ENCODE data around the gene BPIFB6. TPM values are rescaled to one million over a fixed set of nuclear protein-coding genes. Genes with fewer than 3 reads are reported as not detected.

The BPIFB6 gene
- polyA plus RNA-seq, 1 of the 3 experiments (the other 2 are of a cell fraction): not detected

- DNase-seq: no peak
- CTCF ChIA-PET: no interaction called here
- 8% methylated on average over 10 of the region's 12 CpGs for WGBS (ENCODE audit: low lambda C conversion rate)
These were observed 3.4 kb upstream of the BPIFB6 start for GRCh38 chr20:33027769-33028751.

More at GRCh38 chr20:33027769-33028751, 3.4 kb upstream of the BPIFB6 start:
- Histone ChIP-seq H3K9me2 (no peaks in the 10 kb centered on the region), H3K4me3 (ENCODE audit: low read depth in 2 of 2, low read length in 1 of 2) (no peak overlapping the region), H3K4me2 (no peak overlapping the region), H3F3A (replicated peaks; ENCODE audit: insufficient read depth) (no peaks in the 10 kb centered on the region), H3K4me1 (ENCODE audit: control insufficient read depth in 1 of 2, insufficient read depth in 2 of 2, low read depth in 1 of 2, low read length in 1 of 2) (no peaks in the 10 kb centered on the region), H3K79me2 (ENCODE audit: insufficient read depth) (no peaks in the 10 kb centered on the region), H3K27me3 (ENCODE audit: insufficient read depth) (peaks cover 6% of the 10 kb centered on the region; the same call in 1 of the 2 replicates), H3K9ac (no peak overlapping the region), H4K20me1 (ENCODE audit: insufficient read depth) (no peaks in the 10 kb centered on the region), H2AFZ (ENCODE audit: low read depth) (no peak overlapping the region), H3K36me3 (replicated peaks in 1 of 2; ENCODE audit: control insufficient read depth in 1 of 2, insufficient read depth in 2 of 2, low read length in 1 of 2) (no peaks in the 10 kb centered on the region), H3K27ac (ENCODE audit: low read depth in 2 of 2, low read length in 1 of 2) (no peak overlapping the region), H3K9me3 (no peaks in the 10 kb centered on the region)
- TF ChIP-seq TAF1 (IDR thresholded peaks at IDR 0.05; ENCODE audit: borderline replicate concordance, low read depth, low read length) (no peak), POLR2AphosphoS5 (IDR thresholded peaks at IDR 0.05; ENCODE audit: low read depth, low read length) (no peak), IRF3 (IDR thresholded peaks at IDR 0.05; ENCODE audit: low read depth, low read length) (no peak), EP300 (IDR thresholded peaks at IDR 0.05; ENCODE audit: borderline replicate concordance in 1 of 2, low read depth in 1 of 2, low read length in 1 of 2) (no peak), MEF2A (IDR thresholded peaks at IDR 0.05; ENCODE audit: borderline replicate concordance, low read depth) (no peak), PBX3 (IDR thresholded peaks at IDR 0.05) (no peak), YY1 (IDR thresholded peaks at IDR 0.05; ENCODE audit: low read depth) (no peak), FOXJ3 (CRISPR knock-in tag; IDR thresholded peaks at IDR 0.05) (no peak), REST (IDR thresholded peaks at IDR 0.05; ENCODE audit: low read depth, low read length) (no peak), EZH2phosphoT487 (IDR thresholded peaks at IDR 0.05; ENCODE audit: borderline replicate concordance, low read depth) (no peak), RCOR1 (IDR thresholded peaks at IDR 0.05; ENCODE audit: low read length) (no peak)
- POLR2A ChIA-PET: no interaction called here

Measured in SK-N-SH (cell line).